Heart right ventricle (tissue), 16 donors: ENCODE measurements around the gene ADCY4. TPM values are rescaled to one million over a fixed set of nuclear protein-coding genes. Genes with fewer than 3 reads are reported as not detected.

Experiments used
- ATAC-seq, 8 donors: fragments of 200-7000 bp; cut with Tn5 transposase; one replicate each; pipeline ENCODE4 v1.9.1; 2020; ENCODE audit warnings: mild to moderate bottlenecking in 8 of 8, moderate library complexity in 8 of 8, moderate number of reproducible peaks in 1 of 8
- DNase-seq, 2 donors: peaks; one replicate each; pipeline ENCODE4 v3.0.0-alpha.2; 2020
- H3K27ac ChIP-seq, 10 donors: fragments of 200-600 bp; sonication (generic) in 2 of 10; one replicate each; pipeline versions ENCODE4 v1.5.0 to v1.8.0; 2020 to 2022; ENCODE audit warnings: mild to moderate bottlenecking in 3 of 10
- H3K27me3 ChIP-seq, 7 donors: fragments of 200-600 bp; one replicate each; pipeline ENCODE4 v1.8.0; 2021 to 2022; ENCODE audit warnings: mild to moderate bottlenecking in 2 of 7
- H3K36me3 ChIP-seq, 9 donors: fragments of 200-600 bp; sonication (generic) in 1 of 9; one replicate each; pipeline versions ENCODE4 v1.5.0 to v1.8.0; 2020 to 2022; ENCODE audit warnings: mild to moderate bottlenecking in 2 of 9
- H3K4me1 ChIP-seq, 9 donors: fragments of 200-600 bp; sonication (generic) in 1 of 9; one replicate each; pipeline versions ENCODE4 v1.5.0 to v1.8.0; 2020 to 2022; ENCODE audit warnings: mild to moderate bottlenecking in 4 of 9
- H3K4me3 ChIP-seq, 10 donors: fragments of 200-600 bp; sonication (generic) in 2 of 10; one replicate each; pipeline versions ENCODE4 v1.5.0 to v1.8.0; 2020 to 2022; ENCODE audit warnings: mild to moderate bottlenecking in 7 of 10, moderate library complexity in 2 of 10
- H3K9me3 ChIP-seq, 11 donors: fragments of 200-600 bp in 10 of 11; sonication (generic) in 2 of 11; one replicate each; pipeline versions ENCODE4 v1.5.0 to v1.8.0; 2013 to 2022; ENCODE audit warnings: mild to moderate bottlenecking in 2 of 11, control low read depth in 1 of 11, moderate library complexity in 1 of 11
- CTCF ChIP-seq, 9 donors: fragments of 200-600 bp; sonication (generic) in 2 of 9; IDR thresholded peaks; one replicate each; pipeline versions ENCODE4 v1.5.0 to v1.8.0; 2021 to 2022; ENCODE audit warnings: antibody characterized with exemption in 9 of 9, mild to moderate bottlenecking in 5 of 9, moderate library complexity in 1 of 9
- WGBS, 2 donors: extraction: QIAGEN DNeasy Blood & Tissue Kit; methylation state at CpG; one replicate each; pipeline ENCODE4 v1.1.7; 2013; ENCODE audit warnings: inconsistent platforms in 1 of 2; 5-methylcytosine and 5-hydroxymethylcytosine counted together
- intact Hi-C, 10 donors: fragments of 100-400 bp; cut with DNase I; formaldehyde crosslinking; loops; one replicate each; pipeline versions ENCODE4 v1.11.1 to v1.14.2; 2022
- polyA plus RNA-seq, 2 donors: library from polyadenylated mRNA; stranded (reverse); fragments of 200-250 nt; gene quantifications; one replicate each; pipeline ENCODE4 v1.2.3, GENCODE V29; 2013
- total RNA-seq, 10 donors: library from RNA; stranded (reverse); fragmentation: NEBNext Ultra II Directional in 3 of 10; extraction: Animal tissue kit (Norgen Biotek cat#: 25700) in 3 of 10; gene quantifications; one replicate each; pipeline versions ENCODE4 v1.2.1 to v1.2.4, GENCODE V29; 2021 to 2023
- donor health status: Arrhythmogenic right ventricular cardiomyopathy.
- donor health status: ischemic (EF 13 %, LVEDD 7.1; RV severe dilation, severe dysfunction).
- donor health status: healthy with polysubstance abuse.
- donor health status: DM: no; HTN: yes; CAD: no.
- donor health status: DM: no; HTN: no; CAD: no.
- donor health status: ischemic (EF 25% LVEDD 6.9; RV normal size, moderate dysfunction).
- donor health status: ischemic (EF 25% LVEDD 5.7; RV mildly dilated, moderate dysfunction).
- donor health status: healthy.
- donor health status: DM: yes; HTN: yes; CAD: no.
- donor health status: Ischemic cardiomyopathy.
- donor health status: ischemic (EF 35%, LVEDD 5.7; RV mildly dilated, moderate dysfunction).
- donor health status: nonischemic (EF 11% LVEDD 7.7; RV severe dilation, severe dysfunction).
- donor health status: DM: yes; HTN: yes; CAD: no.
- donor health status: PGD.
- donor health status: ischemic (EF 29% LVEDD 5.4; RV normal size, mild dysfunction).
- donor health status: nonischemic (EF 23%, LVEDD 6.1; RV moderate dilation, normal function).

The ADCY4 gene
- total and polyA plus RNA-seq, 12 donors = 17.4 to 104 (median 23.4) TPM

GRCh38 chr14:24284501-24285035 is 50.3 kb downstream of the ADCY4 start:
- TF ChIP-seq CTCF (IDR thresholded peaks at IDR 0.05) = no peak
- intact Hi-C loops = no loop called here
- DNase-seq = no peak
- peaks cover 0 to 33% (median 6%) of the 10 kb centered on the region in 9 donors for H3K4me1 ChIP-seq
- 64 to 70% methylated on average over 10 to 11 of the region's 11 CpGs for WGBS, 2 donors
- no peak for ATAC-seq
- no peak overlapping the region for H3K27ac ChIP-seq
- H3K36me3 ChIP-seq = peaks cover 0 to 5% (median 2%) of the 10 kb centered on the region in 9 donors
- no peaks in the 10 kb centered on the region for H3K9me3 ChIP-seq
- no peaks in the 10 kb centered on the region for H3K27me3 ChIP-seq
- no peak overlapping the region for H3K4me3 ChIP-seq

GRCh38 chr14:24283796-24284460 is 50.9 kb downstream of the ADCY4 start:
- no peak for ATAC-seq
- no peak for TF ChIP-seq CTCF (IDR thresholded peaks at IDR 0.05)
- intact Hi-C loops = no loop called here
- H3K9me3 ChIP-seq = no peaks in the 10 kb centered on the region
- no peaks in the 10 kb centered on the region for H3K27me3 ChIP-seq
- 94% methylated on average over 5 of the region's 5 CpGs for WGBS, 2 donors
- no peak for DNase-seq
- no peaks in the 10 kb centered on the region for H3K36me3 ChIP-seq
- no peak overlapping the region for H3K27ac ChIP-seq
- H3K4me3 ChIP-seq = no peak overlapping the region
- H3K4me1 ChIP-seq = peaks cover 0 to 39% (median 9%) of the 10 kb centered on the region in 9 donors

- H3K4me1 ChIP-seq = peaks cover 0 to 51% (median 15%) of the 10 kb centered on the region in 9 donors
- H3K27me3 ChIP-seq = no peaks in the 10 kb centered on the region
- 86 to 87% methylated on average over 3 of the region's 3 CpGs for WGBS, 2 donors
- no peak overlapping the region for H3K4me3 ChIP-seq
- DNase-seq = no peak
- peak overlapping the region in 1 of 10 donors; percentile 72 for H3K27ac ChIP-seq
- no peak for TF ChIP-seq CTCF (IDR thresholded peaks at IDR 0.05)
- intact Hi-C loops = no loop called here
- no peak for ATAC-seq
- no peaks in the 10 kb centered on the region for H3K9me3 ChIP-seq
- no peaks in the 10 kb centered on the region for H3K36me3 ChIP-seq
Measured at GRCh38 chr14:24282736-24283135, 52.1 kb downstream of the ADCY4 start.

GRCh38 chr14:24281636-24282035 is 53.2 kb downstream of the ADCY4 start:
- Histone ChIP-seq H3K4me1 (peaks cover 0 to 62% (median 15%) of the 10 kb centered on the region in 9 donors), H3K27ac (peak overlapping the region in 1 of 10 donors; percentile 72), H3K4me3 (no peak overlapping the region), H3K27me3 (no peaks in the 10 kb centered on the region), H3K9me3 (no peaks in the 10 kb centered on the region), H3K36me3 (no peaks in the 10 kb centered on the region)
- 93 to 95% methylated on average over 7 of the region's 7 CpGs for WGBS, 2 donors
- DNase-seq (no peak), ATAC-seq (no peak)
- intact Hi-C loops = no loop called here
- no peak for TF ChIP-seq CTCF (IDR thresholded peaks at IDR 0.05)
